Esophagus (tissue), 2 donors: ENCODE results near the gene YTHDF1. TPM values are rescaled to one million over a fixed set of nuclear protein-coding genes. Genes with fewer than 3 reads are reported as not detected.
A peak's percentile ranks its signal among the peaks of the same experiment; 100 is the strongest.

ENCODE experiments used
- H3K27ac ChIP-seq, 2 donors: one replicate each; pipeline ENCODE4 v1.5.1; 2013; ENCODE audit warnings: low read depth in 2 of 2, mild to moderate bottlenecking in 2 of 2, inconsistent platforms in 1 of 2, low read length in 1 of 2, moderate library complexity in 1 of 2
- H3K27me3 ChIP-seq, 2 donors: one replicate each; pipeline ENCODE4 v1.6.1; 2013; ENCODE audit warnings: low read length in 2 of 2, control low read depth in 1 of 2, mild to moderate bottlenecking in 1 of 2; ENCODE audit not compliant: insufficient read depth in 2 of 2, control insufficient read depth in 1 of 2
- H3K36me3 ChIP-seq, 2 donors: one replicate each; pipeline ENCODE4 v1.6.1; 2013; ENCODE audit warnings: low read length in 1 of 2; ENCODE audit not compliant: control insufficient read depth in 2 of 2, insufficient read depth in 2 of 2
- H3K4me1 ChIP-seq, 2 donors: one replicate each; pipeline ENCODE4 v1.6.1; 2013; ENCODE audit warnings: low read length in 1 of 2; ENCODE audit not compliant: control insufficient read depth in 2 of 2, insufficient read depth in 2 of 2
- H3K4me3 ChIP-seq, 2 donors: one replicate each; pipeline ENCODE4 v1.5.1; 2013; ENCODE audit warnings: low read length in 2 of 2, mild to moderate bottlenecking in 2 of 2, low read depth in 1 of 2, moderate library complexity in 1 of 2
- H3K9me3 ChIP-seq, 2 donors: one replicate each; pipeline ENCODE4 v1.6.1; 2013; ENCODE audit warnings: mild to moderate bottlenecking in 2 of 2, low read depth in 1 of 2, low read length in 1 of 2, moderate library complexity in 1 of 2; ENCODE audit not compliant: control insufficient read depth in 2 of 2, insufficient read depth in 1 of 2
- WGBS, 2 donors: extraction: QIAGEN DNeasy Blood & Tissue Kit; methylation state at CpG; one replicate each; pipeline ENCODE4 v1.1.7; 2013; 5-methylcytosine and 5-hydroxymethylcytosine counted together
- polyA plus RNA-seq, 2 donors: library from polyadenylated mRNA; stranded (reverse); fragments of 200-250 nt; gene quantifications; one replicate each; pipeline ENCODE4 v1.2.3, GENCODE V29; 2013
- donor health status: healthy with polysubstance abuse.
- donor health status: Bipolar disorder and iron deficiency.

The YTHDF1 gene
- polyA plus RNA-seq: 10 to 100 TPM; 13.1 to 15.7 TPM

- H3K27ac ChIP-seq: peak within 1 kb of the TSS; percentile 75 to 76
- 1% methylated on average over 63 to 96 of the region's 96 CpGs for WGBS, 2 donors
- H3K27me3 ChIP-seq: no peaks in the 10 kb centered on the region
- no peaks in the 10 kb centered on the region for H3K9me3 ChIP-seq
- peaks cover 4 to 7% of the 10 kb centered on the region in 2 donors for H3K36me3 ChIP-seq
- peak within 1 kb of the TSS; percentile 86 to 98 for H3K4me3 ChIP-seq
- H3K4me1 ChIP-seq: peaks cover 5 to 8% of the 10 kb centered on the region in 2 donors
These were observed at the start of gene YTHDF1 for GRCh38 chr20:63216041-63216848. Gene YTHDF1 (minus strand): TSS chr20:63216131. CDS start chr20:63215892, 239 bp downstream.

DNA sequence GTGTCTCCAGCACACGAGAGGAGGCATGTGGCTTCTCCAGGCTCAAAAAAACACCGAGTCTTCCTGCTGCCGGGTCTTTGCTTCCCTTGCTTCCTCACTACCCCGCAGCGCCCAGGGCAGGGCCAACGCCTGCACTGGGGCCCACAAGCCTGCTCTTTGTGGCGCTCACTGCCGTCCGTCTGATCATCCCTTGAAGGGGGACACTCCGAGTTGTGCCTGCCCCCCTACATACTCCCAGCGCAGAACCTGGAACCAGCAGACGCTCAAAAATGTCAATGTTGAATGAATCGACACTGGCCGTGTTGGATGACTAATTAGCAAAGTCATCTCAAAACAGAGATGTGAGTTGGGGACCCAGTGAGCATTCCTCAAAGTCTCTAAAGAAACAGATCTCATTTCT is 48.6 kb upstream of the YTHDF1 start:
- Histone ChIP-seq H3K27me3 (no peaks in the 10 kb centered on the region), H3K9me3 (no peaks in the 10 kb centered on the region), H3K4me1 (peaks cover 3 to 7% of the 10 kb centered on the region in 2 donors), H3K4me3 (no peak overlapping the region), H3K27ac (no peak overlapping the region), H3K36me3 (no peaks in the 10 kb centered on the region)
- WGBS, 2 donors: 43 to 46% methylated on average over 14 of the region's 14 CpGs

DNA sequence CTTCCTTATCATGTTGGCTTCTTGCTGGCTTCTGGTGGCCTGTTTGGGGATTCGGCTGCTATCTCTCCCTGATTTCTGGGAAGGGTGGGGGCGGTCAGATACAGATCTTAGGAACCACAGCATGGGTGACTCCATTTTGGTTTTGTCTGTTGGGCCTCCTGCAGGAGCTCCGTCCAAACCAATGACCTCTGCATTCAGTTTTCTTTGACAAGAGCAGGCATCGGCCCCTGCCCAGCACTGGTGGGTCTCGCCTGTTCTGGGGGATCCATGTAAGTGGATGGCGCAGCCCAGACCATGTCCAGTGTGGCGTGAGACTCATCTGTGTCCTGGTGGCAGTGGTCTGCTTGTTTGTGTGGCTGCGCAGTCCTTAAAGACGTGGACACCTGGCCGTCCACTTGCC is 48.1 kb upstream of the YTHDF1 start:
- Histone ChIP-seq H3K36me3 (no peaks in the 10 kb centered on the region), H3K27me3 (no peaks in the 10 kb centered on the region), H3K4me3 (no peak overlapping the region), H3K27ac (no peak overlapping the region), H3K9me3 (no peaks in the 10 kb centered on the region), H3K4me1 (peaks cover 2 to 4% of the 10 kb centered on the region in 2 donors)
- WGBS, 2 donors: 82 to 88% methylated on average over 10 of the region's 10 CpGs

- Histone ChIP-seq H3K4me1 (no peaks in the 10 kb centered on the region), H3K4me3 (no peak overlapping the region), H3K27ac (no peak overlapping the region), H3K36me3 (no peaks in the 10 kb centered on the region), H3K9me3 (no peaks in the 10 kb centered on the region), H3K27me3 (no peaks in the 10 kb centered on the region)
- WGBS, 2 donors: 72 to 82% methylated on average over 9 of the region's 9 CpGs
These were observed 46.9 kb upstream of the YTHDF1 start for GRCh38 chr20:63262836-63263235.

- Histone ChIP-seq H3K4me1 (no peaks in the 10 kb centered on the region), H3K27ac (no peak overlapping the region), H3K9me3 (no peaks in the 10 kb centered on the region), H3K4me3 (no peak overlapping the region), H3K27me3 (no peaks in the 10 kb centered on the region), H3K36me3 (no peaks in the 10 kb centered on the region)
- WGBS, 2 donors: 48 to 56% methylated on average over 30 of the region's 30 CpGs
These were observed 46.0 kb upstream of the YTHDF1 start for GRCh38 chr20:63261795-63262528.

- no peak overlapping the region for H3K4me3 ChIP-seq
- no peaks in the 10 kb centered on the region for H3K9me3 ChIP-seq
- no peaks in the 10 kb centered on the region for H3K27me3 ChIP-seq
- H3K27ac ChIP-seq: no peak overlapping the region
- 48 to 51% methylated on average over 25 of the region's 25 CpGs for WGBS, 2 donors
- peaks cover 0 to 3% of the 10 kb centered on the region in 2 donors for H3K4me1 ChIP-seq
- H3K36me3 ChIP-seq: no peaks in the 10 kb centered on the region
These were observed 45.3 kb upstream of the YTHDF1 start for GRCh38 chr20:63261060-63261794.

DNA sequence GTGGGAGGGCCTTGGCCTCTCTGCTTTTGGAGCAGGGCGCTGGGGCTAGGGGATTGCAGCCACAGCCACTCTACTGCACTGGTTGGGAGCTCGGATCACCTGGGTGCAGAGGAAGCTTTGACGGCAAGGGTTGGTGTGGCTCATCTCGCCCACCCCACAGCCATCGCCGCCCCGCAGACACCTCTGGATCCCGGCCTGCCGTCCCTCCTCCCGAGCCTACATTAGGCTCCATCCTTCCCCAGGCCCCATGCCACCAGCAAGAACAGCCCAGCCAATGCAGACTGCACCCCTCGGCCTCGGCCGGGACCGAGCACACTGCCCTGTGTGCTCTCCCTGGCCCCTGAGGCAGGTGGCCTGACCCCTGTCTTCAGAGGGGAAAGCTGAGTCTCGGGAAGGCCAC is 44.6 kb upstream of the YTHDF1 start:
- Histone ChIP-seq H3K27ac (no peak overlapping the region), H3K9me3 (no peaks in the 10 kb centered on the region), H3K4me1 (peaks cover 0 to 7% of the 10 kb centered on the region in 2 donors), H3K4me3 (no peak overlapping the region), H3K27me3 (peaks cover 0 to 2% of the 10 kb centered on the region in 2 donors), H3K36me3 (no peaks in the 10 kb centered on the region)
- 84 to 90% methylated on average over 15 of the region's 15 CpGs for WGBS, 2 donors

- Histone ChIP-seq H3K36me3 (no peaks in the 10 kb centered on the region), H3K27me3 (peaks cover 0 to 8% of the 10 kb centered on the region in 2 donors), H3K4me3 (no peak overlapping the region), H3K4me1 (peaks cover 0 to 7% of the 10 kb centered on the region in 2 donors), H3K9me3 (no peaks in the 10 kb centered on the region), H3K27ac (no peak overlapping the region)
- 75 to 82% methylated on average over 25 of the region's 25 CpGs for WGBS, 2 donors
These were observed 44.0 kb upstream of the YTHDF1 start for GRCh38 chr20:63259734-63260460.

GRCh38 chr20:63258781-63259180 is 42.9 kb upstream of the YTHDF1 start:
- WGBS, 2 donors: 36 to 38% methylated on average over 8 of the region's 8 CpGs
- Histone ChIP-seq H3K4me3 (no peak overlapping the region), H3K27me3 (peaks cover 0 to 15% of the 10 kb centered on the region in 2 donors), H3K9me3 (no peaks in the 10 kb centered on the region), H3K36me3 (no peaks in the 10 kb centered on the region), H3K27ac (no peak overlapping the region), H3K4me1 (peaks cover 3 to 10% of the 10 kb centered on the region in 2 donors)
